Urothelium cell line (cell line): ENCODE results near the gene NDUFS8.

ENCODE experiments used
- DNase-seq: peaks from one replicate; pipeline ENCODE4 v3.0.0; 2011; ENCODE audit warnings: low spot score, mixed read lengths
- FAIRE-seq: peaks from 2 replicates; lab custom pipeline; 2011; peaks lifted over from hg19 to GRCh38; lab: Jason Lieb, UNC

The NDUFS8 gene

DNA sequence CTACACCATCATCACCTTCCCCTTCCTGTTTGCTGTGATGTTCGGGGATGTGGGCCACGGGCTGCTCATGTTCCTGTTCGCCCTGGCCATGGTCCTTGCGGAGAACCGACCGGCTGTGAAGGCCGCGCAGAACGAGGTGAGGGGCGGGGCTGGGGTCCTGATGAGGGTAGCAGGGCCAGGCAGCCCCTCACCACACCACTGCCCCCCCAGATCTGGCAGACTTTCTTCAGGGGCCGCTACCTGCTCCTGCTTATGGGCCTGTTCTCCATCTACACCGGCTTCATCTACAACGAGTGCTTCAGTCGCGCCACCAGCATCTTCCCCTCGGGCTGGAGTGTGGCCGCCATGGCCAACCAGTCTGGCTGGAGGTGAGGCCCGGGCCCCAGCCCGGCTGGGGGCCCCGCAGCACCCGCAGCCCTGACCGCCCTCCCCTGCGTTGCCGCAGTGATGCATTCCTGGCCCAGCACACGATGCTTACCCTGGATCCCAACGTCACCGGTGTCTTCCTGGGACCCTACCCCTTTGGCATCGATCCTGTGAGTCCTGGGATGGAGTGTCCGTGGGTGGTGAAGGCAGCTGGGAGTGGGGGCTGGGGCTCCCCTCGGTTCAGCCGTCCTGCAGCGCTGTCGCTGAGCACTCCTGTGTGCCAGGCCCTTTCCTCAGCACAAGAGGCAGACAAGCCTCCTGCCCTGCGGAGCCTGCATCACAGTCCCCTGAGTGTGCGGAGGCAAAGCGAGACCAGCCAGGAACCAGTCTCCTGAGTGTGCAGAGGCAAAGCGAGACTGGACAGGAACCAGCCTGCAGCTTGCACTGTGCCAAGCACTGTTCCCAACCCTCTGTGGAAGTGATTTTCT lies 17.2 kb downstream of the NDUFS8 start:
- no peak for FAIRE-seq
- DNase-seq: no peak

DNA sequence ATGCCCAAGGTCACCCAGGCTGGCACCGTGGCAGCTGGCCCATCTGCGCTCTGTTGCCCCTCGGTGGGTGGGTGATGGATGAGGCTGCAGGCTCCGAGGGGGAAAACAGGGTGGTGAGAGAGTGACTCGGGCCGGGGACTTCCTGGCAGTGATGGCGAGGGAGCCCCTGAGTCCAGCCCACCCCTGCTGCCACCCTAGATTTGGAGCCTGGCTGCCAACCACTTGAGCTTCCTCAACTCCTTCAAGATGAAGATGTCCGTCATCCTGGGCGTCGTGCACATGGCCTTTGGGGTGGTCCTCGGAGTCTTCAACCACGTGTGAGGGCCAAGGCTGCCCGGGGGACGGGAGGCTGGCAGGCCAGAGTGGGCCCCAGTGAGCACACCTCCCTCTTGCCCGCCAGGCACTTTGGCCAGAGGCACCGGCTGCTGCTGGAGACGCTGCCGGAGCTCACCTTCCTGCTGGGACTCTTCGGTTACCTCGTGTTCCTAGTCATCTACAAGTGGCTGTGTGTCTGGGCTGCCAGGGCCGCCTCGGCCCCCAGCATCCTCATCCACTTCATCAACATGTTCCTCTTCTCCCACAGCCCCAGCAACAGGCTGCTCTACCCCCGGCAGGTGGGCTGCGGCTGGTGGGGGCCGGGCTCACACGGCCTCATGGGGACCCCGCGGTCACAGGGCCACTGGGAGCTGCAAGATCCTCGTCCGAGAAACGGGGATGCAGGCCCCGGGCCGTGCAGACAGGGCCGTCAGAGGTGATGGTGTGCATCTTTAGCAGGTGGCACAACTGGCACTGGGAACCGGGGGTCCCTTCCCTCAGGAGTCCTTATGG lies 18.4 kb downstream of the NDUFS8 start:
- FAIRE-seq (no peak), DNase-seq (no peak)

DNA sequence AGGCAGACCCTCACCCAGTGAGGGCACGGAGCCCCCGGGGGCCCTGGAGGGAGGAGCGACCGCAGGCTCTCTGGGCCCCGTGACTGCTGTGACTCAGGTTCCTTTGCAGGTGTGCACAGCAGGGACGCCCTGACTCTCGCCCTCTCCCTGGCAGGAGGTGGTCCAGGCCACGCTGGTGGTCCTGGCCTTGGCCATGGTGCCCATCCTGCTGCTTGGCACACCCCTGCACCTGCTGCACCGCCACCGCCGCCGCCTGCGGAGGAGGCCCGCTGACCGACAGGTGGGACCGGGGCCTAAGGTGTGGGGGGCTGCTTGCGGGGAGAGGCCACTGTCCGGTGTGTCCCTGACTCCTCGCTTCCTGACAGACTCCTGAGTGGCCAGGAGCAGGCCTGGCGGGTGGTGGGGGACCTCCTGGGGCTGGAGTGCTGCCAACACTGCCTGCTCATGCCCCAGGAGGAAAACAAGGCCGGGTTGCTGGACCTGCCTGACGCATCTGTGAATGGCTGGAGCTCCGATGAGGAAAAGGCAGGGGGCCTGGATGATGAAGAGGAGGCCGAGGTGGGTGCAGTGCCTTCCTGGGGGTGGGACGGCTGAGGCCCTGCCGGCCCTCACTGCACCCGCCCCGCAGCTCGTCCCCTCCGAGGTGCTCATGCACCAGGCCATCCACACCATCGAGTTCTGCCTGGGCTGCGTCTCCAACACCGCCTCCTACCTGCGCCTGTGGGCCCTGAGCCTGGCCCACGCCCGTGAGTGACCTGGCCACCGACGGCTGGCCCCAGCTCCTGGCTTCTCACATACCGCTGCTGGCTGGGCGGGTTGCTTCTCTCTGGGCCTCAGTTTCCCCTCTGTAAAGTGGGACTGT lies 19.3 kb downstream of the NDUFS8 start:
- DNase-seq (no peak), FAIRE-seq (peak; percentile 5)

DNA sequence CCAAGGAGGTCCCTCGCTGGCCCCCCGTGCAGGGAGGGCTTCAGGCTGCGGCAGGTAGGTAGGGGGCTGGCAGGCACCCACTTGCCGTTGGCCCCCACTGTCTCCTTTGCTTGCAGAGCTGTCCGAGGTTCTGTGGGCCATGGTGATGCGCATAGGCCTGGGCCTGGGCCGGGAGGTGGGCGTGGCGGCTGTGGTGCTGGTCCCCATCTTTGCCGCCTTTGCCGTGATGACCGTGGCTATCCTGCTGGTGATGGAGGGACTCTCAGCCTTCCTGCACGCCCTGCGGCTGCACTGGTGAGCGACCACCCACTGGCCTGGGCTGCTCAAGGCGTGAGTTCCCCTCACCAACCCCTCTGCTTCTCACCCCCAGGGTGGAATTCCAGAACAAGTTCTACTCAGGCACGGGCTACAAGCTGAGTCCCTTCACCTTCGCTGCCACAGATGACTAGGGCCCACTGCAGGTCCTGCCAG lies 19.9 kb downstream of the NDUFS8 start:
- DNase-seq (no peak), FAIRE-seq (no peak)

DNA sequence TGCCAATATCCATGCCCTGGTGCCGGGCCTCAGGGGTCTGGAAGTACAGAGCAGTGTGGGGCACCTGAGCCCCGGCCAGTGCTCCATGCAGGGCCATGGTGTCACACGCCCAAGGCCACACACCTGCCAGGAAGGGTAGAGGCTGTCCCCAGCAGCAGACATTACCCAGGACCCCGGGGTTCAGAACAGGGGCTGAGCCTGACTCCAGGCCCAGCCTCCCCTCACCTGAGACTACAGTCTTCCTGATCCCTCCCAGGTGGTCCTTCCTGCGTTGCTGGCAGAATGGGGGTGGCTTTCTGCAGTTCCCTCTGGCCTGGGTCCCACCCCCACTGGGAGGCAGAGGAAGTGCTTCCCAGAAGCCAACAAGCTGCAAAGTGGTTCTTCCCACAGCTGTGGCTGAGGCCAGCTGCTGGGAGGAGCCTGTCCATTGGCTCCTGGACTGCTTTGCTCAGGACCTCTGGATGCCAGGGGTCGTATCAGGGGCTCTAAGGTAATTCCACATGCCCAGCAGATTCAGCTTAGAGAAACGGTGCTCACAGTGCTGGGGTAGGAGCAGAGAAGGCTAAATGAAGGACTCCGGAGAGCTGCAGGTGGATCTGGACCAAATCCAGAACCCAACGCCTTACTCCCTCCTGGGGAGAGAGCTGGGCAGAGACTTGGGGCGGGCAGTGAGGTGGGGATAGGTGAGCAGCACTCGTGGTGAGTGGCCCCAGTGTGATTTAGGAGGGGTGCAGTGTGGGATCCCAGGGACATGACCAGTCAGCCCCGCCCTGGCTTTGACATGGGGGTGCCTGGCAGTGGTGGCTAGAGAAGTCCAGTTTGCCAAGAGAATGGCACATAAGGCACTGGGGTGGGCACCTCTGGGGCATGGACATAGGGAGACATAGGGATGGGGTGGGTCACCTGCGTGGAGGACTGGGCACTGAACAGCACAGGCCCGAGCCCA lies 21.0 kb downstream of the NDUFS8 start:
- no peak for FAIRE-seq
- DNase-seq: no peak

DNA sequence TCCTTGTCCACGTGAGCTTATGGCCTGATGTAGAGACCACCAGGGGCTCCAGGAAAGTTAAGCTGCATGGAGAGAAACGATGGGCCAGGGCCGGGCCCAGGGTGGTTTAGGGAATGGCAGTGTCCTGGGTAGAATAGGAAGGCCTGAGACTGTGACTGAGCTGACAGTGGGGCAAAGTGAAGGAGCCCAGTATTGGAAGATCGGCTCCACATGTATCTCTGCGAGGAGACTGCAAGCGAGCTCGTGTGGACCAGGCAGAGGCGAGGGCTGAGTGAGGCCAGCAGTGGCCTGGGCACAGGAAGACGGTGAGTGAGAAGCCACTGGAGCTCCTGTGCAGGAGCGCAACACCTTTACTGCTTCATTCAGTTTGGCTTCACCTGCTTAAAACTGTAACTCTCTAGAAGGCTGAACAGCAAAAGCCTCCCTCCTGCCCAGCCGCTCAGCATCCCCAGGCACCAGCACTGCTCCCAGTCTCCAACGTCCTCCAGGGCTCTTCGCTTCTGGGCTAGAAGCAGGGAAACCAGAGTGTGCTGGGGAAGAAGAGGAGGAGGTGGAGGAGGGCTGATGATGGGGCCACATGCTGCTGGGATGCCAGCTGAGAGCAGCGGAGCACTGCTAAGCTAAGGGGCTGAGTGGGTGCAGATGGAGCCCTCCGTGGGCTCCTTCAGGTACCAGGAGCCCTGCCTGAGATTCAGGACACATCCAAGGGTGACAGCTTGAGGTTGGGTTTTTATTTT lies 21.8 kb downstream of the NDUFS8 start:
- FAIRE-seq (no peak), DNase-seq (no peak)

DNA sequence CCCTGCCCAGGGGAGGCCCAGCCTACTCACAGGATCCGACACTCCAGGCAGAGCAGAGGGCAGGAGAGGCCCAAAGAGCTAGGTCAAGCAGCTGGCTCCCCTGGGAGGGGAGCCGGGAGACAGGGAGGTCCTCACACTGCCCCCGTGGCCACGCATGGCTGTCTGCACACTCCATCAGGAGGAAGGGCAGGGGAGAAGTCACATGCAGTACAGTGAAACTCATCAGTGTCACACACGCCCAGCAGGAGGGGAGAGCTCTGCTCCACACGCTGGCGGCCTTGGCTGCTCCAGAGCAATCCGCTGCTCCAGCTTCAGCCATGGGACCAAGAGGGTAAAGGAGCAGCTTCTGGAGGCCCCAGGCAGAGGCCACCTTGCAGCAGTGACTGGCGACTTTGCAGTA lies 22.6 kb downstream of the NDUFS8 start:
- DNase-seq: no peak
- no peak for FAIRE-seq

DNA sequence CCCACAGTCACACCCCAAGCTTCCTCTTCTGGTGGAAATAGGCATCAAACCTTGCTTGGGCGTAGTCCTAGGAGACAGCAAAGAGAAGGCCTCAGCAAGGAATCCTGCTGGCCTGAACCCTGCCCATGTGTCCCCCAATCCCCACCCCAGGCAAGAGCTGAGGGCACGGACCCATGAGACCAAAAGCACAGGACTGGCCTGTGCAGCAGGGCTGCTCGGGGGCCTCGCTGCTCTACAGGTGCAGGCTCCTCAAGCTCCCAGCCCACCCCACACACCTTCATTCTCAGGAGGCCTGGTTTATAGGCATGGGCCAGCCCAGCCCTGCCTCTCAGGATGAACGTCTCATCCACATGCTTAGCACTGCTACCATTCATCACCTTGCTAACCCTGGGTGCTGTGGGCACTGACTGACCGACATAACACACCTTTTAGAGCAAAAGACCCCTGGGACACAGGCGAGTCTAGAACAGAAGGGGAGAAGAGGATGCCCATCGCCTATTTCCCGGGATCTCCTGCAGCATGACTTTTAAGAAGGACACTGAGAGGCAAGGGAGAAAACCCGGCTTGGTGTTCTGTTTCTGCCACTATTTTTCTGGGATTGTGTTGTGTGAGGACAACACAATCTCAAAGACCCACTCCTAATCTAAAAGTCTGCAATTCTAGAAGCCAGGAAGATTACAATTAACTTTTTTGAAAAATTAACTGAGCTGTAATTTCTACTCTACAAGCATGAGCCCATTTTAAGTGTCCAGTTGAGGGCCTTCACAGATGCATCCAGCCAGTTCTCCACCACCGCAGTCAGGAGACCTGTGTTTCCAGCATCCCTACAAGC lies 23.7 kb downstream of the NDUFS8 start:
- FAIRE-seq: no peak
- DNase-seq: no peak

DNA sequence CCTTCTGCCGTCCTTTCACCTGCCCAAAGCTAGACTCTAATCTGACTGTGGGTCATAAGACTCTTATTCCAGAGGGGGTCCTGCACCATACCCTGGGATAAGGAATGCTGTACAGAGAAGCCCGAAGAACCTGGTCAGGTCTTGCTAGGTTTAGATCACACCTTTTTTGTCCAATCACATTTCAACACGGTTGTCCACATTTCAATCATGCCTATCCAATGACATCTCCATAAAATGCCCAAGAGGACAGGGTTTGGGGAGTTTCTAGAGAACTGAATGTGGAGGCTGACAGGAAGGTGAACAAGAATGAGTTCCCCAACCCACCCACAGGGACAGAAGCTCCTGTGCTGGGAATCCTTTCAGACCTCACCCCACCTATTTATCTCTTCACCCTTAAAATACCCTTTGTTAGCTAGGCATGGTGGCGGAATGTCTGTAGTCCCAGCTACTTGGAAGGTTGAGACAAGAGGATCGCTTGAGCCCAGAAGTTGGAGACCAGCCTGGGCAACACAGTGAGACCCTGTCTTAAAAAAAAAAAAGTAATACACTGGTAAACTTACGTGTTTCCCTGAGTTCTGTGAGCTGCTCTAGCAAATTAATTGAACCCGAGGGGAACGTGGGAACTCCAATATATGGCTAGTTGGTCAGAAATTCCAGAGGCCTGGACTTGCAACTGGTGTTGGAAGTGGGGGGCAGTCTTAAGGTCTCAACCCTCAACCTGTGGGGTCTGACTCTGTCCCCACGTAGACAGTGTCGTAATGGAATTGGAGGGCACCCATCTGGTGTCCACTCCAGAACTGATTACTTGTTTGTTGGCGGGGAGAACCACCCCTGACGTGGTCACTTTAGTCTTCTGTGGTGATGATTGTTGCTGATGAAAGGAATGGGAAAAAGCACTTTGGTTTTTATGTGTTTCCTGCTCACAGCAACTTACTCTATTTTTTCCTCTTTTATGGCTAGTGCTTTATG lies 26.1 kb downstream of the NDUFS8 start:
- no peak for DNase-seq
- no peak for FAIRE-seq

DNA sequence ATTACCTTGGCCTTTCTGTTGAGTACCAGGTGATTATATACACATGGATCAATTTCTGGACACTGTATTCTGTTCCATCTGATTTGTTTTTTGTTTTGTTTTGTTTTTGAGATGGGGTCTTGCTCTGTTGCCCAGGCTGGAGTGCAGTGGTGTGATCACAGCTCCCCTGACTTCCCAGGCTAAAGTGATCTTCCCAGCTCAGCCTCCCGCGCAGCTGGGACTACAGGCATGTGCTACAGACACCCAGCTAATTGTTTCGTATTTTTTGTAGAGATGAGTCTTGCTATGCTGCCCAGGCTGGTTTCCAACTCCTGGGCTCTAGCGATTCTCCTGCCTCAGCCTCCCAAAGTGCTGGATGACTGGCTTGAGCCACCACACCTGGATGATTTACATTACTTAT lies 27.3 kb downstream of the NDUFS8 start:
- FAIRE-seq (no peak), DNase-seq (no peak)

DNA sequence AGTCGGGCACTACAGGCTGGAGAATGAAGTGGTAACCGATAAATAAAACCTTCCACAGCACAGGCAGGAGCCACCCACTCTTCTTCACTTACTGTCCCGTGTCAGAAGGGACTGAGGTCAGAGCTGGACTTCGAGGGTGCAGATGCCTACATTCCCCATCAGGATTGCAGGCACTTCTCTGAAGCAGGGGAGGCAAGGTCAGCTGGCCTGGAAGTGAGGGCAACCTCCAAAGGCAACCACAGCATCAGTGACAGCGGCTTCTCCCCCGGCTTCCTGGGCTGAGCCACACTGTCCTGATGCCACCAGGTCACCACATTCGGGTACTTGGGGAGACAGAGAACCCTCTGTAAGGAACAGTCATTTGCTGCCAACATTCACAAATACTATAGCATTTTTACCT lies 31.0 kb downstream of the NDUFS8 start:
- DNase-seq: no peak
- FAIRE-seq: no peak

DNA sequence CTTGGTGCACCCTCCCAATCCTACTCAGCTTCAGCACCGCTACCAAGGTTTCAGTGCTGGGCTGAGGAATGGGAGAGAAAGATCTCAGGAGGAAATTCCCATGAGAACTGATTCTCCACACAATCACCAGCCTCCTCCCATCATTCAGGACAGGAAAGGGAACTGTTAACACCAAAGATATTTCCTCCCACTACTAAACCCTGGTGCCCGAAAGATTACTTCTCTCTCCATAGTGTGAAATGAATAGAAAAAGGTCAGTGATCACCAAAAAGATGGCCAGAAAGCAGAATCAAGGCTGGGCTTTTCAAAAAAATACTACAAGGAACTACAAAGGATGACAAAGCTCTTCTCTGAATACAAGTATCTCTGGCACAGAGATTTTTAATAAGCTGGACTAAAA lies 34.4 kb downstream of the NDUFS8 start:
- DNase-seq (no peak), FAIRE-seq (no peak)

DNA sequence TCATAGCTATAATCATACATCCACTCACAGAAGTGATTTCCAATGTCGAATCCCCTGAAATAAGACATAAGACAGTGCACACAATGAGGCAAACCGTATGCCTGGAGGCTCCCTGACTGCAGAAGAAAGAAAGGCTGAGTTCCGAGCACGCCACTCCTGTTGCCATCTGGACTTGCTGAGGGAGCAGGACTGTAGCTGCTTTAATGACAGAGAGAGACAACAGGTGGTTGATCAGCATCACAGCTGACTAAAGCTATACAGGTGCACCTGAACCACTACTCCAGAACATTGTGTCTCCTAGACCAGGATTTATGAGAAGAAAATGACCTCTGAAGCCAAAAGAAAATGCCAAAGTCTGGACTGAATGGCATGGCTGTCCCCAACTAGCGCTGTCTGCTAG lies 35.4 kb downstream of the NDUFS8 start:
- DNase-seq (no peak), FAIRE-seq (no peak)

DNA sequence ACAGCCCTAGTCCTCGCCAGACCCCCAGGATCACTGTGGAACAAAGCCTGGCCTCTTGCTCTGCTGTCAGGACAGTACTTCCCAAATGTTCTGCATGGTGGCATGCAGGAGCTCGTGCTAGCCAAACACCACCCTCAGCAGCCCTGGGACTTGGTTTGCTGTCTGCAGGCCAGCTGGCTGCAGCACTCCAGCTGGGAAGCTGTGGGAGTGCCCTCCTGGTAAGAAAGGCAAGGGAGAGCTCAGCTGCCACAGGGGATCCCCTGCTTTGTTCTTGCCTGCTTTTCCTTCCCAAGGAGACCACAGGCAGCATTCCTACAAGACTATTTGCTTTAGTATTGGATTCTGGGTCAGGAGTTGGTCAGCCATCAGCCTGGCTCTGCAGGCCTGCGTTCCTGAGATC lies 36.3 kb downstream of the NDUFS8 start:
- no peak for FAIRE-seq
- DNase-seq: no peak

DNA sequence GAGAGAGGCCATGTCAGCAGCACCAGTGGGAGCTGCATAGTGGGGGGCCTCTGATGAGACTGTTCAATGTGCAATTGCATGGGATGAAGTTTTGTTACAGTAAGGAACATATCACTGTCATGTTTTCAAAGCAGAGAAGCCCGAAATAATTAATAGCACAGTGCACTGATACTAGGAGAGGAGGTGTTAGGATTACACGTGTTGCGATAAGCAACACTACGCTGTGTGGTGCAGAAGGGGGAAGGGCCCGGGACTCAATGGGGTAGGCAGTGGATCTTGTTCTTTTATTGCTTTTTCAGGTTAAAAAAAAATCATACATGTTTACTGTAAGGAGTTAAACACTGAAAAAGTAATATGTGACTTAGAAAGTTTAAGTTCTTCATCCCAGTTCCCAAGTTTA lies 37.5 kb downstream of the NDUFS8 start:
- DNase-seq (no peak), FAIRE-seq (no peak)

DNA sequence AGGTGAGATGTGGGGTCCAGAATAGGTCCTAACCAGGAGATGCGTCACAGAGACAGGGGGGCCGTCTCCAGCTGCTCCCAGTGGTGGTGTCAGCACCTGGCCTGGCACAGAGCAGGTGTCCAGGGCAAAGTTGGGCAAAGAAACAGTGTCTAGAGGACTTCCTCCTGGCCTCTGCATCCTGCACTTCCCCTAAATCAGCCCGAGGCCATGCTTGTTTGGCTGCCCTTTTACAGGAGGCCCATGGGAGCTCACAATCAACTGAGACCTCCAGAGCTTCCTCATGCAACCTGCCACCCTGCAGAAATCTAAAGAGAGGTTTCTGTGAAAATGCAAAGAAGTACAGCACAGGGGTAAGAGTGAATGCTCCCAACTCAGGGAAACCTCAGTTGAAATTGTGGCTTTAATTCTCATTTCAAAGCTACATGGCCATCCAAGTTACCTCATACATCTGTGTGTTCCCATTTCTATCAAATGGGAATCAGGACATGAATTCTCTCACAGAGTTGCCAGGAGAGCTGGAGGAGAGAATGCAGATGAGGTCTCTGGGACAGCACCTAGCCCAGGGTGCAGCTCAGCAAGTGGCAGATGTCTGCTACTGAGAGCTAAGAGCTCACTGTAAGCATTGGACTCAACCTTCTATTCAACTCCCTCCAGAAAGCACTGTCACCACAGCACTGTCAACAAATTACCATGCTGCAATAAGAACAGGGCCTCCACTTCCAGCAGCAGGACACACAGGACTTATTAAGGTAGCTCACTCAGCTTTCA lies 41.0 kb downstream of the NDUFS8 start:
- FAIRE-seq (no peak), DNase-seq (no peak)
